ENCODE results near the gene OR10A5.

DNA sequence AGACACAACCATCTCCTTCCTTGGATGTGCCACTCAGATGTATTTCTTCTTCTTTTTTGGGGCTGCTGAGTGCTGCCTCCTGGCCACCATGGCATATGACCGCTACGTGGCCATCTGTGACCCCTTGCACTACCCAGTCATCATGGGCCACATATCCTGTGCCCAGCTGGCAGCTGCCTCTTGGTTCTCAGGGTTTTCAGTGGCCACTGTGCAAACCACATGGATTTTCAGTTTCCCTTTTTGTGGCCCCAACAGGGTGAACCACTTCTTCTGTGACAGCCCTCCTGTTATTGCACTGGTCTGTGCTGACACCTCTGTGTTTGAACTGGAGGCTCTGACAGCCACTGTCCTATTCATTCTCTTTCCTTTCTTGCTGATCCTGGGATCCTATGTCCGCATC, 31.4 kb downstream of the OR10A5 start:
- TF ChIP-seq JUNB (IDR thresholded peaks at IDR 0.05) (no peak), SMC3 (IDR thresholded peaks at IDR 0.05; ENCODE audit: borderline replicate concordance, low read length) (no peak), CHD2 (IDR thresholded peaks at IDR 0.05; ENCODE audit: borderline replicate concordance, low read depth, low read length) (no peak)
- TF ChIP-seq, protein P1, sequence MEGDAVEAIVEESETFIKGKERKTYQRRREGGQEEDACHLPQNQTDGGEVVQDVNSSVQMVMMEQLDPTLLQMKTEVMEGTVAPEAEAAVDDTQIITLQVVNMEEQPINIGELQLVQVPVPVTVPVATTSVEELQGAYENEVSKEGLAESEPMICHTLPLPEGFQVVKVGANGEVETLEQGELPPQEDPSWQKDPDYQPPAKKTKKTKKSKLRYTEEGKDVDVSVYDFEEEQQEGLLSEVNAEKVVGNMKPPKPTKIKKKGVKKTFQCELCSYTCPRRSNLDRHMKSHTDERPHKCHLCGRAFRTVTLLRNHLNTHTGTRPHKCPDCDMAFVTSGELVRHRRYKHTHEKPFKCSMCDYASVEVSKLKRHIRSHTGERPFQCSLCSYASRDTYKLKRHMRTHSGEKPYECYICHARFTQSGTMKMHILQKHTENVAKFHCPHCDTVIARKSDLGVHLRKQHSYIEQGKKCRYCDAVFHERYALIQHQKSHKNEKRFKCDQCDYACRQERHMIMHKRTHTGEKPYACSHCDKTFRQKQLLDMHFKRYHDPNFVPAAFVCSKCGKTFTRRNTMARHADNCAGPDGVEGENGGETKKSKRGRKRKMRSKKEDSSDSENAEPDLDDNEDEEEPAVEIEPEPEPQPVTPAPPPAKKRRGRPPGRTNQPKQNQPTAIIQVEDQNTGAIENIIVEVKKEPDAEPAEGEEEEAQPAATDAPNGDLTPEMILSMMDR (IDR thresholded peaks at IDR 0.05 in 2 of 3, conservative IDR thresholded peaks at IDR 0.05 in 1 of 3; ENCODE audit: control insufficient read depth in 2 of 3, extremely low read depth in 1 of 3, insufficient read depth in 1 of 3, low read depth in 3 of 3, low read length in 3 of 3) = no peak
- TF ChIP-seq, protein P2, sequence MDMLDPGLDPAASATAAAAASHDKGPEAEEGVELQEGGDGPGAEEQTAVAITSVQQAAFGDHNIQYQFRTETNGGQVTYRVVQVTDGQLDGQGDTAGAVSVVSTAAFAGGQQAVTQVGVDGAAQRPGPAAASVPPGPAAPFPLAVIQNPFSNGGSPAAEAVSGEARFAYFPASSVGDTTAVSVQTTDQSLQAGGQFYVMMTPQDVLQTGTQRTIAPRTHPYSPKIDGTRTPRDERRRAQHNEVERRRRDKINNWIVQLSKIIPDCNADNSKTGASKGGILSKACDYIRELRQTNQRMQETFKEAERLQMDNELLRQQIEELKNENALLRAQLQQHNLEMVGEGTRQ (IDR thresholded peaks at IDR 0.05; ENCODE audit: borderline replicate concordance, low read depth, low read length) = no peak
